AG10803 (cell line): ENCODE results near the gene SCGB1D4.
"Not testable (repeated sequence)": the region's sequence is repeated elsewhere in the genome, so short reads cannot be mapped to it uniquely, and the experiment has no call there.

ENCODE experiments used
- DNase-seq: peaks from one replicate; pipeline ENCODE4 v3.0.0; 2010; ENCODE audit warnings: low read depth
- H3K4me3 ChIP-seq: 2 replicates; pipeline ENCODE4 v1.5.1; 2011; ENCODE audit warnings: mild to moderate bottlenecking, low read length, control low read depth
- TF ChIP-seq, protein P1 (sequence below): conservative IDR thresholded peaks from 2 replicates; pipeline ENCODE4 v1.5.1; 2011; ENCODE audit warnings: mild to moderate bottlenecking, low read length, control low read depth, inconsistent platforms

Gene SCGB1D4

GRCh38 chr11:62337303-62338181, 38.7 kb upstream of the SCGB1D4 start, which contains the start of gene ASRGL1:
TSS of gene ASRGL1 (plus strand) at chr11:62337448. CDS start at chr11:62337978, 530 bp downstream.
- TF ChIP-seq, protein P1, sequence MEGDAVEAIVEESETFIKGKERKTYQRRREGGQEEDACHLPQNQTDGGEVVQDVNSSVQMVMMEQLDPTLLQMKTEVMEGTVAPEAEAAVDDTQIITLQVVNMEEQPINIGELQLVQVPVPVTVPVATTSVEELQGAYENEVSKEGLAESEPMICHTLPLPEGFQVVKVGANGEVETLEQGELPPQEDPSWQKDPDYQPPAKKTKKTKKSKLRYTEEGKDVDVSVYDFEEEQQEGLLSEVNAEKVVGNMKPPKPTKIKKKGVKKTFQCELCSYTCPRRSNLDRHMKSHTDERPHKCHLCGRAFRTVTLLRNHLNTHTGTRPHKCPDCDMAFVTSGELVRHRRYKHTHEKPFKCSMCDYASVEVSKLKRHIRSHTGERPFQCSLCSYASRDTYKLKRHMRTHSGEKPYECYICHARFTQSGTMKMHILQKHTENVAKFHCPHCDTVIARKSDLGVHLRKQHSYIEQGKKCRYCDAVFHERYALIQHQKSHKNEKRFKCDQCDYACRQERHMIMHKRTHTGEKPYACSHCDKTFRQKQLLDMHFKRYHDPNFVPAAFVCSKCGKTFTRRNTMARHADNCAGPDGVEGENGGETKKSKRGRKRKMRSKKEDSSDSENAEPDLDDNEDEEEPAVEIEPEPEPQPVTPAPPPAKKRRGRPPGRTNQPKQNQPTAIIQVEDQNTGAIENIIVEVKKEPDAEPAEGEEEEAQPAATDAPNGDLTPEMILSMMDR = no peak
- H3K4me3 ChIP-seq = peak within 1 kb of the TSS; percentile 58
- peak; percentile 42 for DNase-seq

DNA sequence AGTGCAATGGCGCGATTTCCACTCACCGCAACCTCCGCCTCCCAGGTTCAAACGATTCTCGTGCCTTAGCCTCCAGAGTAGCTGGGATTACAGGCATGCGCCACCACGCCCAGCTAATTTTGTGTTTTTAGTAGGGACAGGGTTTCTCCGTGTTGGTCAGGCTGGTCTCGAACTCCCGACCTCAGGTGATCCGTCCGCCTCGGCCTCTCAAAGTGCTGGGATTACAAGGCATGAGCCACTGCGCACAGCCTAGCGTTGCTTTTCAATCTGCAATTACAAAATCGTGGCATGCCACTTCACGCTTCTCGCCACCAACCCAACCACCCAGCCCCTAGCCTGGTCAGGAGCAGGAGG, 38.1 kb upstream of the SCGB1D4 start:
- DNase-seq = not testable (repeated sequence)
- peak overlapping the region; percentile 58 for H3K4me3 ChIP-seq

GRCh38 chr11:62333768-62334167, 34.9 kb upstream of the SCGB1D4 start:
- TF ChIP-seq, protein P1 = no peak
- DNase-seq = no peak
- H3K4me3 ChIP-seq = no peak overlapping the region

GRCh38 chr11:62331264-62331663, 32.4 kb upstream of the SCGB1D4 start:
- DNase-seq, H3K4me3 ChIP-seq: not testable (repeated sequence)

GRCh38 chr11:62327541-62327940, 28.7 kb upstream of the SCGB1D4 start:
- H3K4me3 ChIP-seq = not testable (repeated sequence)

GRCh38 chr11:62326719-62327118, 27.8 kb upstream of the SCGB1D4 start:
- H3K4me3 ChIP-seq, DNase-seq: not testable (repeated sequence)

More at GRCh38 chr11:62327541-62327940, 28.7 kb upstream of the SCGB1D4 start:
- DNase-seq = not testable (repeated sequence)

DNA sequence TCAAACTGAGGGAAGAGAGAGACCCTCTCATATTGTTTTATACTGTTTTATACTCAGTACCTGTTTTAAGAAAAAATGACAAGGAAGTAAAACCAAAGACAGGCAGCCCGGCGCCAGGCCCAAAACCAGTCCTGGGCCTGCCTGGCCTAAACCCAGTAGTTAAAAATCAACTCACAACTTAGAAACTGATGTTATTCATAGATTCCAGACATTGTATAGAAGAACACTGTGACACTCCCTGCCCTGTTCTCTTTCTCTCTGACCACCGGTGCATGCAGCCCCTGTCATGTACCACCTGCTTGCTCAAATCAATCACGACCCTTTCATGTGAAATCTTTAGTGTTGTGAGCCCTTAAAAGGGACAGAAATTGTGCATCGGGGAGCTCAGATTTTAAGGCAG, 26.9 kb upstream of the SCGB1D4 start:
- DNase-seq, H3K4me3 ChIP-seq: not testable (repeated sequence)

GRCh38 chr11:62324731-62325556, 26.1 kb upstream of the SCGB1D4 start:
- TF ChIP-seq, protein P1 = peak; percentile 49
- peak; percentile 25 for DNase-seq
- no peak overlapping the region for H3K4me3 ChIP-seq

- TF ChIP-seq, protein P1 = no peak
- no peak for DNase-seq
- H3K4me3 ChIP-seq = no peak overlapping the region
Observed at GRCh38 chr11:62322524-62322923, 23.6 kb upstream of the SCGB1D4 start.
